Mucosa of descending colon (tissue), 3 donors: ENCODE data around the gene TLL1. TPM values are rescaled to one million over a fixed set of nuclear protein-coding genes. Genes with fewer than 3 reads are reported as not detected.

Source experiments
- ATAC-seq: fragments of 200-7000 bp; cut with Tn5 transposase; one replicate; pipeline ENCODE4 v1.9.1; 2020; ENCODE audit warnings: mild to moderate bottlenecking, moderate library complexity
- DNase-seq, 3 donors: peaks; one replicate each; pipeline ENCODE4 v3.0.0-alpha.2; 2020
- H3K36me3 ChIP-seq: fragments of 200-600 bp; one replicate; pipeline ENCODE4 v1.8.0; 2021; ENCODE audit warnings: low read depth, mild to moderate bottlenecking
- H3K4me1 ChIP-seq: fragments of 200-600 bp; one replicate; pipeline ENCODE4 v1.8.0; 2021; ENCODE audit warnings: low read depth, mild to moderate bottlenecking
- H3K4me3 ChIP-seq: fragments of 200-600 bp; one replicate; pipeline ENCODE4 v1.8.0; 2021; ENCODE audit warnings: mild to moderate bottlenecking
- H3K9me3 ChIP-seq: fragments of 200-600 bp; one replicate; pipeline ENCODE4 v1.8.0; 2021; ENCODE audit warnings: mild to moderate bottlenecking
- CTCF ChIP-seq: fragments of 200-600 bp; IDR thresholded peaks from one replicate; pipeline ENCODE4 v1.8.0; 2022; ENCODE audit warnings: antibody characterized with exemption, mild to moderate bottlenecking
- intact Hi-C, 2 donors: fragments of 100-400 bp; cut with DNase I in 1 of 2; cut with micrococcal nuclease in 1 of 2; formaldehyde crosslinking; loops; one replicate each; pipeline versions ENCODE4 v1.11.0 to v1.11.1; 2022; cut with DNase I, micrococcal nuclease
- total RNA-seq, 3 donors: library from RNA; stranded (reverse); fragmentation: NEBNext Ultra II Directional in 2 of 3; extraction: Animal tissue kit (Norgen Biotek cat#: 25700) in 2 of 3; gene quantifications; one replicate each; pipeline versions ENCODE4 v1.2.1 to v1.2.4, GENCODE V29; 2021 to 2023
- donor health status: DM: no; HTN: no; CAD: no; lungs with moderate emphysema.
- donor health status: DM: no; HTN: no; CAD: no.
- donor health status: DM: no; HTN: yes; CAD: no.

The TLL1 gene
- total RNA-seq, 3 donors from 2014 or later, result 2.4 to 4.8 (median 2.5) TPM

DNA sequence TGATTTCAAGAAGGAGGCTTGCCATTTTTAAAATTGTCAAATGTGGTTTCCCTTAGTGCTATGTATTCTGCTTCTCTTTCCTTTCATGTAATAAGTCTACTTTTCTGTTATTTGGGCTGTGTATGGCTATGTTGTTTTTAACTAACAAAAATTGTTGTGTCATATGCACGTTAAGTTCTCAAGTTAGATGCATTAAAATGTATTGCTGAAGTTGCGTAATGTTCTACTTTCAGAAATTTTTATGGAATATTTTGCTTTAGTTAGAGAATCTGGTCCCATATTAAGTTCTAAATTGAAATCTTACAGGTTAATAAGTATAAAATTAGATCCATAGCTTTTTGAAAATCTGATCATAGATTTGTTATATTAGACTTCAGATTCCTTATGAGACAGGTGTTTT, 133.2 kb downstream of the TLL1 start:
- Histone ChIP-seq H3K9me3 (no peaks in the 10 kb centered on the region), H3K36me3 (no peaks in the 10 kb centered on the region), H3K4me1 (no peaks in the 10 kb centered on the region), H3K4me3 (no peak overlapping the region)
- intact Hi-C loops, result no loop called here
- DNase-seq, result no peak
- no peak for TF ChIP-seq CTCF
- ATAC-seq, result no peak

- ATAC-seq, result no peak
Measured at GRCh38 chr4:166008510-166008909, 135.5 kb downstream of the TLL1 start.

GRCh38 chr4:166012129-166013030, 139.3 kb downstream of the TLL1 start:
- DNase-seq (no peak), ATAC-seq (no peak)
- H3K36me3 ChIP-seq, result no peaks in the 10 kb centered on the region
- no peak for TF ChIP-seq CTCF
- no peak overlapping the region for H3K4me3 ChIP-seq
- intact Hi-C loops, result no loop called here
- no peaks in the 10 kb centered on the region for H3K4me1 ChIP-seq
- no peaks in the 10 kb centered on the region for H3K9me3 ChIP-seq

More at GRCh38 chr4:166008510-166008909, 135.5 kb downstream of the TLL1 start:
- TF ChIP-seq CTCF, result no peak
- DNase-seq, result no peak
- Histone ChIP-seq H3K36me3 (no peaks in the 10 kb centered on the region), H3K4me1 (no peaks in the 10 kb centered on the region), H3K4me3 (no peak overlapping the region), H3K9me3 (no peaks in the 10 kb centered on the region)
- intact Hi-C loops, result no loop called here

DNA sequence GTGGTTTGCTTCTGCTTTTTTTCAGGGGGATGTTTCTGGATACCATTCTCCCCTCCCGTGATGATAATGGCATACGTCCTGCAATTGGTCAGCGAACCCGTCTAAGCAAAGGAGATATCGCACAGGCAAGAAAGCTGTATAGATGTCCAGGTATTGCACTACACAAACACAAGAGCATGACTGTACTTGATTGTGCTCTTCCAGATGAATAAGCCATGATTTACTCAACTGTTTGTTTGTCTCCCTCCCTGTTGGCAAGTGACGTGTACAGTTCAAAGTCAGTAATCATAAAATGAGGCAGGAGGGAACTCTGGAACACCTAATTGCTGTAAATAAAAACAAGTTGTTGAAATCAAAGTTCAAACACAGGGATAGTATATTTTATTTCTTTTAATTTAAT, 141.4 kb downstream of the TLL1 start:
- peak; percentile 95 for ATAC-seq
- no peak for TF ChIP-seq CTCF
- intact Hi-C loops, result no loop called here
- Histone ChIP-seq H3K36me3 (no peaks in the 10 kb centered on the region), H3K4me3 (no peak overlapping the region), H3K4me1 (no peaks in the 10 kb centered on the region), H3K9me3 (no peaks in the 10 kb centered on the region)
- peak in 1 of 3 donors; percentile 34 for DNase-seq

DNA sequence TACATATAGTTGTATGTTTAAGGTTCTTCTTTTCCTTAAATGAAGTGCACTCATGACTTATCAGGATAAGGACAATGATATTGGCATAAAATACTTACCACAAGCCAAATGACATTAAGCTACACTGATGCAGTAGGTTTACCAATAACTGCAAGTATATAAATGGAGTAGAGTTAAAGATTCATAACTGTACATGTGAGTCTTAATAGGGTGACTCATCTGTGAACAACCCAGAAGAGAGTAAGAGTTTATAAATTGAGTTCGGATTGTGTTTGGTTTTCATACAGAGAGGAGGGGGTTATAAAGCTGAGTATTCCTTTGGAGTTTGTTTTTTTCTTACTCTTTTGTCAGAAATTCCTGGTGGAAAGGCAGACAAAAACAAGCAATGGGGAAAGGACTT, 144.8 kb downstream of the TLL1 start:
- no peaks in the 10 kb centered on the region for H3K4me1 ChIP-seq
- no peak for TF ChIP-seq CTCF
- no peak overlapping the region for H3K4me3 ChIP-seq
- ATAC-seq (no peak), DNase-seq (no peak)
- H3K9me3 ChIP-seq, result no peaks in the 10 kb centered on the region
- intact Hi-C loops, result no loop called here
- no peaks in the 10 kb centered on the region for H3K36me3 ChIP-seq
